DMS53 treated with DMSO at 0.1 percent for 48 hours (cell line): ENCODE results near the gene PLXNC1.

Experiments
- DNase-seq: peaks from one replicate; lab custom pipeline; 2025; ENCODE audit not compliant: unreplicated experiment; lab: John Stamatoyannopoulos, UW

The PLXNC1 gene

GRCh38 chr12:94157181-94157580, 8.8 kb downstream of the PLXNC1 start:
- DNase-seq = no peak

- DNase-seq = no peak
Measured at GRCh38 chr12:94157981-94158411, 9.6 kb downstream of the PLXNC1 start.

GRCh38 chr12:94158666-94159065, 10.3 kb downstream of the PLXNC1 start:
- DNase-seq = no peak

GRCh38 chr12:94162108-94162507, 13.7 kb downstream of the PLXNC1 start:
- no peak for DNase-seq

GRCh38 chr12:94163850-94164249, 15.5 kb downstream of the PLXNC1 start:
- DNase-seq = no peak

- DNase-seq = no peak
Measured at GRCh38 chr12:94165138-94165537, 16.8 kb downstream of the PLXNC1 start.

GRCh38 chr12:94165670-94166364, 17.4 kb downstream of the PLXNC1 start:
- DNase-seq = no peak

- DNase-seq = no peak
Measured at GRCh38 chr12:94167071-94167755, 18.8 kb downstream of the PLXNC1 start.

- no peak for DNase-seq
Measured at GRCh38 chr12:94167756-94168416, 19.5 kb downstream of the PLXNC1 start.

- no peak for DNase-seq
Measured at GRCh38 chr12:94169495-94169894, 21.1 kb downstream of the PLXNC1 start.

- DNase-seq = no peak
Measured at GRCh38 chr12:94169966-94170689, 21.8 kb downstream of the PLXNC1 start.

GRCh38 chr12:94170690-94171594, 22.6 kb downstream of the PLXNC1 start:
- peak; percentile 22 for DNase-seq

GRCh38 chr12:94171595-94171930, 23.2 kb downstream of the PLXNC1 start:
- no peak for DNase-seq

GRCh38 chr12:94172031-94172430, 23.7 kb downstream of the PLXNC1 start:
- DNase-seq = no peak

- no peak for DNase-seq
Measured at GRCh38 chr12:94172973-94173372, 24.6 kb downstream of the PLXNC1 start.

GRCh38 chr12:94173660-94174265, 25.4 kb downstream of the PLXNC1 start:
- no peak for DNase-seq

GRCh38 chr12:94174576-94174975, 26.2 kb downstream of the PLXNC1 start:
- DNase-seq = no peak

GRCh38 chr12:94175763-94176668, 27.6 kb downstream of the PLXNC1 start:
- DNase-seq = no peak

- no peak for DNase-seq
Measured at GRCh38 chr12:94178054-94178453, 29.7 kb downstream of the PLXNC1 start.
